DOHH2 (cell line): ENCODE results near the gene ZNF22.

Experiments
- EZH2phosphoT487 ChIP-seq: fragments of 200-600 bp; sonication (generic); IDR thresholded peaks from 2 replicates; pipeline ENCODE4 v1.6.1; 2017; ENCODE audit warnings: borderline replicate concordance, mild to moderate bottlenecking, antibody characterized with exemption, low read length, moderate library complexity, mixed read lengths
- TF ChIP-seq, protein P1 (sequence below): fragments of 200-600 bp; sonication (generic); IDR thresholded peaks from one replicate; pipeline ENCODE4 v1.5.1; 2014; ENCODE audit warnings: antibody characterized with exemption, mild to moderate bottlenecking, low read depth, low read length; ENCODE audit not compliant: poor library complexity, severe bottlenecking

DNA sequence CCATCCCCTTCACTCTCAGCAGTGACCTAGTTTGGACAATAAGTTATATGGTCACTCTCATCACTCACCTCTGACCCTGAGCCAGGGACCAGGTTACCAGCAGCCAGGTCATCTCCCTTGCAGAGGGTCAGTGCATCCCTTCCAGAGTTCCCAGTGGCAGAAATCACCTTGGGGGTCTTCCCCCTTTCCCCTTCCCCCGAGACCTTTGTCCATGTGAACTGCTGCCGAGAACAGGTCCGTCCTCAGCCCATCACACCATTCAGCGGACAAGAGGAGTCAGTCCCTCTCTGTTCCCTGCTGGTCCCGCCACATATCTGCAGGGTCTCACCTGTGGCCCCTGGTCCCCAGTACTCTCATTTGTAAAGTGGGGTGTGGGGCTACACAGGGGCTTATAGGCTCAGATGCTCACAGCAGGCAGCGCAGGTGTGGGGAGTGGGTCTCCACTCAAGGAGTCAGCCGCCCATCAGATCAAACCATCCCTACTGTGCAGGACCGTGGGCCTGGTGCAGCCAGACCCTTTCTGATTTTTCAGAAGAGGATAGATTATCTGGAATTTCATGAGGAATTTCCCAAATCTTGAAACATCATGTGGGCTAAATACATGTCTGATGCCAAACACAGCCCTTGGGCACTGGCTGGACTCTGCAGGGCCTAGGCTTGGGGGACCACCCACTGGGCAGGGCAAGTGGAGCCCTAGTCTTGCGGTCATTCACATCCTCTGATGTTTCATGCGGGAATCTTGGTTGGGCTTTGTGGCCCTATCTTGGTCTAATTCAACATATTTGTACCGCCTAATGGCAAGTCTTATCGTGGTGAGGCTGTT lies 28.6 kb upstream of the ZNF22 start:
- TF ChIP-seq, protein P1, sequence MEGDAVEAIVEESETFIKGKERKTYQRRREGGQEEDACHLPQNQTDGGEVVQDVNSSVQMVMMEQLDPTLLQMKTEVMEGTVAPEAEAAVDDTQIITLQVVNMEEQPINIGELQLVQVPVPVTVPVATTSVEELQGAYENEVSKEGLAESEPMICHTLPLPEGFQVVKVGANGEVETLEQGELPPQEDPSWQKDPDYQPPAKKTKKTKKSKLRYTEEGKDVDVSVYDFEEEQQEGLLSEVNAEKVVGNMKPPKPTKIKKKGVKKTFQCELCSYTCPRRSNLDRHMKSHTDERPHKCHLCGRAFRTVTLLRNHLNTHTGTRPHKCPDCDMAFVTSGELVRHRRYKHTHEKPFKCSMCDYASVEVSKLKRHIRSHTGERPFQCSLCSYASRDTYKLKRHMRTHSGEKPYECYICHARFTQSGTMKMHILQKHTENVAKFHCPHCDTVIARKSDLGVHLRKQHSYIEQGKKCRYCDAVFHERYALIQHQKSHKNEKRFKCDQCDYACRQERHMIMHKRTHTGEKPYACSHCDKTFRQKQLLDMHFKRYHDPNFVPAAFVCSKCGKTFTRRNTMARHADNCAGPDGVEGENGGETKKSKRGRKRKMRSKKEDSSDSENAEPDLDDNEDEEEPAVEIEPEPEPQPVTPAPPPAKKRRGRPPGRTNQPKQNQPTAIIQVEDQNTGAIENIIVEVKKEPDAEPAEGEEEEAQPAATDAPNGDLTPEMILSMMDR: no peak
- TF ChIP-seq EZH2phosphoT487: no peak
